HG03280 (cell line): ENCODE data around the gene RANBP3.
"Not testable (repeated sequence)": the region's sequence is repeated elsewhere in the genome, so short reads cannot be mapped to it uniquely, and the experiment has no call there.

ENCODE experiments used
- ATAC-seq: cut with Tn5 transposase; IDR thresholded peaks from one replicate; pipeline ENCODE4 v1.9.1; 2021; ENCODE audit warnings: mild to moderate bottlenecking, moderate library complexity; ENCODE audit not compliant: unreplicated experiment

RANBP3 gene

DNA sequence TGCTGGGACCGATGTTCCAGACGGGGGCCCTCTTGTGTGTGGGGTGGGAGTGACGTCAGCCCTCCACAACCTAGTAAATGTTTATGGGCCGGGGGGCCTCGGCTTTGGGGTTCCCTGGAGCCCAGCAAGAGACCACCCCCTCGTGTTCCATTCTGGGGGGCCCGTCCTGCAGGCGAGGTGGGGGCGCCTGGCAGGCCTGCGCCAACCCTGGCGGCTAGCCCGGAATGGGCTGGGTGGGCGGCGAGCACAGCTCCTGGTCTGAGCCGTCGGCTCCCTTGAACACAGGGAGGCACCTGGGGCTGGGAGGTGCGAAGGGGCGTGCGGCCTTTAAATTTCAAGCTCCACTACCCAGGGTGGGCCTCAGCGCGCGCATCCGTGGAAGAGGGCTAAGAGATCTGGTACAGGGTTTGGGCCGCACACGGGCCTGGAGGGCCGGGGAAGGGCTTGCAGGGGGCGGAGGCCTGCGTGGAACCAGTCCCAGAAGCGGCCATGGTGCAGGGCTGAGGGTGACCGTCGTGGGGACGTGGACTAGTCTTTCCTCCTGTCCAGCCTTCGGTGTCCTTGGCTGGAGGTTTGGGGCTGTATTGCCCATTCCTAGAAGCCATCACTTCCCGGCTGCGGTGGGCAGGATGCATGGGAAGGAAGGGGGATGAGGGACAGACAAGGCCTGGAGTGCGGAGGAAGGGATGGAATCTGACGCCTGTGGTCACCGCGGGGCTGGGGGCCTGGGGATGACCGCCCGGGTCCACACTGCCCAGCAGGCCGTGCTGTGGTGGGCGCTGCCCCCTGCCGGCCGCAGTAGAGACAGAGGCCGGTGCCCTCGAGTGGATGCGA, 85.8 kb downstream of the RANBP3 start:
- ATAC-seq, result no peak

DNA sequence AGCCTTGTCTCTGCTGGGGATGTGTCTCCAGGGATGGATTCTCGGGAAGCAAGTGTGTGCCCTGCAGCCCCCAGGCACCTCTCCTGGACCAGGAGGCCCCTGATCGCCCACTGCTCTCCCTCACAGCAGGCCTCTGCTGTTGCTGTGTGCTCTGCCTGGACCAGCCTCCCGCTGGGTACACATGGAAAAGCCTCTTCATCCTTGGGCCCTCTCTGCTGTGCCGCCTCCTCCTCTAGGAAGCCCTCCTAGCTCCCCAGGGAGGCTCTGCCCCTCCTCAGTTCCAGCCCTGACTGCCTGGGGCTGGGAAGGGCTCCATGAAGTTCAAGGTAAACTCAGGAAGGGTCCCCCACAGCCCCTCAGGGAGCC, 86.4 kb downstream of the RANBP3 start:
- ATAC-seq, result no peak

DNA sequence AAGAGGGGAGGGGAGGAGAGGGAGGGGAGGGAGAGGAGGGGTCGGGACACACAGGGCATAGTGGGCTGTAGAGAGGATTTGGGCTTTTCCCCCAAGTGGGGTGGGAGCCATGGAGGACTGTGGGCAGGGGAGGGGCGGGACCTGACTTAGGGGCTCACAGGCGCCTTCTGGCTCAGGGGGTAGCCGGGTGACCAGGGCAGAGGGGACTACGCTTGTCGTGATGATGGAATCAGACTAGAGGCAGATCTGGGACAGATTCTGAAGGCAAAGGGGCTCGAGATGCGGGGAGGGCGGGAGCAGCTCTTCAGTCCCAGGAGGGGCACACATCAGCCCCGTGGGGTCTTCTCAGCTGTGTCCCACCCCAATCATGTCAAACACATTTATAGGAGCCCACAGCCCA, 87.8 kb downstream of the RANBP3 start:
- ATAC-seq, result no peak

DNA sequence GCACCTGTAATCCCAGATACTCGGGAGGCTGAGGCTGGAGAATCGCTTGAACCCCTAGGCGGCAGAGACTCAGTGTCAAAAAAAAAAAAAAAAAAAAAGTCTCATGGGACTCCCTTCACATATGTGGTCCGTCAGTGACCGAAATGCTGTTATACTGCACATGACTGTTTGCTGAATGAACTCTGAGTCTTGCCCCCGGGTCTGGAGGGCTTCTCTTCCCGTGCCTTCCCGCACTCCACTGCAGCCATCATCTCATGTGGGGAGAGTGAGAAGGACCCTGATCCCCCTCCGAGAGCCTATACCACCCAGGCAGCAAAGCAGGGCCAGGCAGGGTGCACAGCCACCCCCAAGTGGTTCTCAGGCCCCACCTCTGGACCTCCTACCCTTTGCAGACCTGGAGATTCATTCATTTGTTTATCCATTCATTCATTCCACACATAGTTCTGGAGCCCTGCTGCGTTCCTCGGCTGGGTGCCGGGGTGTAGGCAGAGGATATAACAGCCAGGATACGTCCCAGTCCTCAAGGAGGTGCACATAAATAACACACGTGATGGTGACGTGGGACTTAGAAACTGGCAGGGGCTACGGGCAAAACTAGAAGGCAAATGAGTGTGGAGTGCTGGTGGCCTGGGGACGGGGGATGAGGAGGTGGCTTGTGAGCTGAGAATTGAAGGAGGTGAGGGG, 88.5 kb downstream of the RANBP3 start:
- no peak for ATAC-seq

- ATAC-seq, result not testable (repeated sequence)
These were observed 93.7 kb downstream of the RANBP3 start for GRCh38 chr19:5884065-5884811.

GRCh38 chr19:5883157-5883873, 94.6 kb downstream of the RANBP3 start:
- ATAC-seq, result not testable (repeated sequence)

- no peak for ATAC-seq
These were observed 95.4 kb downstream of the RANBP3 start for GRCh38 chr19:5882421-5882968.

DNA sequence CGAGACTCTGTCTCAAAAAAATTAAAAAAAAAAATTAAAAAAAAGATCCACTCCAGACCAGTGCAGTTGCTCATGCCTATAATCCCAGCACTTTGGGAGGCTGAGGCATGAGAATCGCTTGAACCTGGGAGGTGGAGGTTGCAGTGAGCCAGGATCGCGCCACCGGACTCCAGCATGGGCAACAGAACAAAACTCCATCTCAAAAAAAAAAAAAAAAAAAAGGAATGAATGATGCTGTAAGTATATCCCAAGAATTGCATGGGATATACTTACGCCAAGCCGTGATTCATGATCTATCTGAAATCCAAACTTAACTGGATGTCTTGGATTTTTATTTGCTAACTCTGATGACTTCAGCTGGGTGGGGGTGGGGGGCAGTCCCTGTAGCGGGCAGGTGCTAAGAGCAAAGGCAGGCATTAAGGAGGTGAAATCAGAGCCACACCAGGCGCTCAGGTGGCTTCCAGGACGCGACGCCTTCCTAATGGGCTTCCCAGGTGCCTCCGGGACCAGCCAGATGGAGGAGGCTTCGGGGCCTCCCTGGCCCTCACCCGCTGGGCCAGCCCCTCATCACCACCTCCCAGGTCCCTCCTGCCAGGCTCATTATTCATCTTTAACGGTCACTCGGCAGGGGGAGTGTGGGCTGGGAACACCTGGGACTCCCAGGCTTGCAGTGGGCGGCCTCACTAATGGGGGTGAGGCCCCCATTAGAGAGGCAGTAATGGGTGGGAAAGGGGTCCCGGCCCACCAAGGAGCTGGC, 96.2 kb downstream of the RANBP3 start:
- no peak for ATAC-seq

- ATAC-seq, result no peak
These were observed 97.3 kb downstream of the RANBP3 start for GRCh38 chr19:5880604-5881078.

DNA sequence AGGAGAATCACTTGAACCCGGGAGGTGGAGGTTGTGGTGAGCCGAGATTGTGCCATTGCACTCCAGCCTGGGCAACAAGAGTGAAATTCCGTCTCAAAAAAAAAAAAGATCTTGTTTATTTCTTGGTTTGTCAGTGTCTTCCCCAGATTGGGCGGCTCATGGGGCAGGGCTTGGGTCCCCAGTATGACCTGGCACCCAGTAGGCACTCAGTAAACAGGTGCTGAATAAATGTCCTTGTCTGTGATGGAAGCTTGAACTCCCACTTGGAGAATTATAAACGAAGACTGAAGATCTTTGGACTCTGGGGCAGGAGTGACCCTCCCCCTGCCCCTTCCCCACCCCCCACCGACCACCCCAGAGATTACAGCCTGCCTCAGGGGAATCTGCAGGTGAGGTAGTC, 97.7 kb downstream of the RANBP3 start:
- no peak for ATAC-seq

DNA sequence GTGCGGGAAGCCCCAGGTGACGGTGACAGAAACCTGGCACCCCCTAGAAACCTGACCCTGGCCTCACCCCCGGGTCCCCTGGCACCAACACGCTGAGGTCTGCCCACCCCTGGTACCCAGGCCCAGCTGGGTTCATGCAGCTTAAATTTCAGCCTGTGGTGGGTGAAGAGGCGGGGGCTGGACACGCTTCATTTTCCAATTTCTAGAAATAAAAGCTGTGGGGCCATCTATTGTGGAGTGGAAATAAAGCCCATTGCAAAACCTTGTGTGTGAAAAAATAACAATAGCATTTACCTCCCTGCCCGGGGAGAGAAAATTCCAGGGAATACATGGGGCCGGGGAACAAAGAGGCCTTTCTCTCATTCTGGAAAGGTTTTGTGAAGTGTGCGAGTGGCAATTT, 100.1 kb downstream of the RANBP3 start:
- no peak for ATAC-seq

GRCh38 chr19:5877427-5877826, 100.5 kb downstream of the RANBP3 start:
- ATAC-seq, result no peak

DNA sequence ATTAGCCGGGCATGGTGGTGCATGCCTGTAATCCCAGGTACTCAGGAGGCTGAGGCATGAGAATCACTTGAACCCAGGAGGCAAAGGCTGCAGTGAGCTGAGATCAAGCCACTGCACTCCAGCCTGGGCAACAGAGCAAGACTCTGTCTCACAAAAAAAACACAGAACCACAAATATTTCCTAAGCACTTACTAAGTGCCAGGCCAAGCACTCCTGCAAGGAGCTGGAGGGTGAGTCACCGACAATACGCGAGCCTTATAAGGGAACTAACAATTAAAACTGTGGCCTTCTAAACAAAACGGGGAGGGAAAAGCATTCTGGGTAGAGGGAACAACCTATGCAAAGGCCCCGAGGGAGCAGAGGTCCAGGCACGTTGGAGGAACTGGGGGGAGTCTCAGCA, 103.4 kb downstream of the RANBP3 start:
- ATAC-seq, result not testable (repeated sequence)

DNA sequence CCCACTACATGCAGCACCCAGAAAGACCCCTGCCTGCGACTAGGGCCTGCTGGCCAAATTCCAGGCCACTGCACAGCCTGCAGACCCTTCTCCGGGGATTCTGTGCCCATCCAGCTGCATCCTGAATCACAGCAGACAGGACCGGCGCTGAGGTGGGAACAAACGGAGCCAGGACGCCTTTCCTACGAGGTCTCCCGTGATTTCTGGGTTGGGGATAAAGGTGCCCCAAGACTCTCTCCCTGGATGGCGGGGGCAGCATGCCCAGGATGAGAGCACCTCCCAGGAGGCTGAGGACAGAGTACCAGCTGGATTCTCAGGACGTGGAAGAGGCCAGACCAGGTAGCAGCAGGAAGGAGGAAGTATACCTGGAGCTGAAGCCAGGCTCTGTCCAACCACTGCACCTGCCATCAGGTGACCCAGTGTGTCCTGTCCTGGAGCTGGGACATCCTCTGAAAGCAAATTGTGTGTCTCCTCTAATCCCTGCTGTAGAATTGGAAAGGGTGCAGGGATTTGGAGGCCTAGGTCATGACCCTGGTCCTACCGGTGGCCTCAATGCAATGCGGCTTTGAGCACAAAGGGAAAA, 104.2 kb downstream of the RANBP3 start:
- no peak for ATAC-seq

- ATAC-seq, result no peak
These were observed 107.0 kb downstream of the RANBP3 start for GRCh38 chr19:5870986-5871394.

DNA sequence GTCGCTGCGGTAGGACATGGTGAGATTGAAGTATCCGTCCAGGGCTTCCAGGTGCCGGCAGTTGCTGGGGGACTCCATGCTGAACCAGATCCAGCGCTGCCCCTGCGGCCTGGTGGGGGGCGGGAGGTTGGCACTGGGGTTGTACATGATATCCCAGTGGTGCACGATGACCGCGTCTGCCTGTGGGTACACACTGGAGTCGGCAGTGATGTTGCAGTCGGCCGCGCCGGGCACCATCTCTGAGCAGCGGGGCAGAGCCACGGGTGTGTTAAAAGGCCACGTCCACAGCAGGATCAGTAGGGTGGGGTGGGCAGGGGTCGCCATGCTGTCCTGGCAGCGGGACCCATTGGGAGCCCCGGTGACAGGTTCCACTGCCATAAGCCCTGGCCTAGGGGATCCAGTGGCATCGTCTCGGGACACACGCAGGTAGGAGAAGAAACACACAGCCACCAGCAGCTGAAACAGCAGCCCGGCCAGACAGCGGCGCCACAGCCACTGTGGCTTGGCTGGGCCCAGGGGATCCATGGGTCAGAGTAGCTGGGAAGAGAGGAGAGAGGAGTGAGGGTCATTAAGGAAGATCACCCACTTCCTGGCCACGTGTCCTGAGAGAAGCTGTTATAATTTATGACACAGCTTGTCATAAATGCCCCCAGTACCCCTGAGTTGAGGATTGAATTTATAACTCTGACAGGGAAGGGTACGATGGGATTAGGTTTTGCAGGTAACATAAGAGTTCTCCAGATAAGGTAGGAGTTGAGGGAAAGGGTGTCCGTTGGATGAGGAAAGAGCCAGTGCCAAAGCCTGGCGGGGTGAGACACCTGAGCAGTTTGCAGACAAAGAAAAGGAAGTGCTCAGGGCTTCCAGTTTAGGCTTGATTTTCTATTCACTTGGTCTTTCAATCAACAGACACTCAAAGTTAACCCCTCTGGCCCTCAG, 110.5 kb downstream of the RANBP3 start:
- no peak for ATAC-seq
